HUDEP-2 (cell line): ENCODE results near the gene BACH2.
A peak's percentile ranks its signal among the peaks of the same experiment; 100 is the strongest.
"Not testable (repeated sequence)": the region's sequence is repeated elsewhere in the genome, so short reads cannot be mapped to it uniquely, and the experiment has no call there.

Source experiments
- DNase-seq, 76 experiments: peaks; one replicate each; lab custom pipeline; 2025; ENCODE audit not compliant: unreplicated experiment in 76 of 76; lab: John Stamatoyannopoulos, UW

Gene BACH2

DNA sequence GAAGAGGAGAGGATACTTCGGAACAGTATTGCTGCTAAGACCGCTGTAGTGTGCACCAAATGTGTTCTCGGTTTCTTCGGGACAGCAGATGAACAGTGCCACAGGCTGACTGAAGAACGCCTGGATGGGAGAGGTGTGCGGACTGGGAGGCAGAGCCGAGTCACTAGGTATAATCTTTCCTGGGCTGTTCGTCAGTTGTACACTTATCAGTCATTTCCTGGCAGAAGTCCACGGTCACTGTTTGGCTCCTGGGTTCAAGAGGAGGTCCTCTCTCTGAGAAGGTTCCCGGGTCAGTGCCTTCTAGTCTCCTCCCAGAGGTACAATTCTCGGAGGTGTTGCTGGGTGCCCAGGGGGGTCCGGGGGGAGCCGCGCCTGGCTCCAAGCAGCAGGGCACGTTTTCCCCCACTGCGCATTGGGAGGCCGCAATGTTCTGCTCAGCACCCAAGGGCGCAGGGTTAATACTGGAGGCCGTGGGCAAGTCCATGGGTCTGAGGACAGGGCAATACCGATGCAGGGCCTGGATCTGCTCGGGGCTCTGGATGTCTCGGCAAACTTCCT, 364.3 kb downstream of the BACH2 start:
- peak in 4 of 76 experiments; percentile 6 to 19 (median 8) for DNase-seq

DNA sequence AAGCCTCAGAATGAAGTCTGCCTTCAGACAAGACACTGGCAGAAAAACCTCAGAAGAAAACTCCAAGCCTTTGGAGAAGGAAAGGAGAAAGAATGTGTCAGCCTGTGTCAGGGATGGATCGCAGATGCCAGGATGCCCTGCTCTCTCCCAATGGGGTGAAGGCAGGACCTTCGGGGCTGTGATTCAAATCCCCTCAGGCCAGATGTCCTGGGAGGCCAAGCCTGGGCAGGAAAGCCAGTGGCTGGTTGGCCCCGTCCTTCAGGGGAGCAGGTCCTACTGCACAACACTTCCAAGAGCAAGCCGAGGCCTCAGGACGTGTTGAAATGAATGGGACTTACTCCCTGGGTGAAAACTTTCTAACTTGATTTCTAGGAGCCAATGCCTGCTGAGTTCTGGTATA, 365.9 kb downstream of the BACH2 start:
- DNase-seq: no peak

DNA sequence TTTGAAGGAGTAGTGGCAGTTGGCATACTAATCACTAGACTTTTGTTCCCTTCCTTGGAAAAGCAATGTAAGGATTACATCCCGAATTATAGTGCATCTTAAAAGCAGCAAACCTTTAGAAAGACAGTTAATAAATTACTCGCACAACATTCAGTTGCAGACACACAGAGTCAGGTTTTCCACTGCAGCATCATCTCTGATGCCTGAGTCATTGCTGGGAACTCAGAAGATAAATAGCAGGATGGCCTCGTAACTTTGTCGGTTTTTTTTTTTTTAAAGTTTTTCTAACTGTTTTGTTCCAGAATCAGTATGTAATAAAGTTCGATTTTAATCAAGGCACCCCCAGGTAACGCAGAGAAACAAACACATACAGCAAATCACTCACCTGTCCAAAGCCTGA, 368.0 kb downstream of the BACH2 start:
- no peak for DNase-seq

DNA sequence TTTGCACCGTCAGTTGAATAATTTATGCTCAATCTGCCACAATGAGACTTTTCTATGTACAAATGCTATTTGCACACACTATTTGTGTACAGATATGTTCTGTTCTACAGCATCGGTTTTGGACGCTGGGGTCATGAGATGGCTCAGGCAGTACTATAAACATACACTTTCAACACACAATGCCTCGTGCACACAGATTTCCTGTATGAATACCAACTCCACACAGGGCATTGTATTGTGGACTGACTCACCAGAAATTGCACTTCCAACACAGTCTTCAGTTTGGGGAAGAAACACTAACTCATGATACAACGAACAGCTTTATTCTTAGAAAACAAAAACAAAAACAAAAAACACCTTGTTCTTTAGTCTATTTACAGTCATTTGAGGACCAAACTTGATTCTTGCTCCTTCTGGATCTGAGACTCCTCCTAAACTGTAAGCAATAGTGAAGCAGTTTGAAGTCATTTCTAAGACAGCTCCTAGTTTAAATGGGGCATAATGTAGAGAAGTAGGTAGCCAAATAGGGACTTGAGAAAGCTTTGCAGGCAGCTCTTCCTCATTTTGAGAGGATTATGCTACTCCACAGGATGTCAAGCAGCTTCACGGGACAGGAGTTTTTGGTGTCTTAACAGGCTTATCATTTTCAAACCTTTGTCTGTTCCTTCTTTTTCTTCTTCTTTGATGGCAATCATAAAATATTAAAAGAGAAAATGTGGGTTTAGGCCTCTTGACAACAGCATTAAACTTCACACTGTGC, 368.7 kb downstream of the BACH2 start:
- DNase-seq: peak in 1 of 76 experiments; percentile 5

DNA sequence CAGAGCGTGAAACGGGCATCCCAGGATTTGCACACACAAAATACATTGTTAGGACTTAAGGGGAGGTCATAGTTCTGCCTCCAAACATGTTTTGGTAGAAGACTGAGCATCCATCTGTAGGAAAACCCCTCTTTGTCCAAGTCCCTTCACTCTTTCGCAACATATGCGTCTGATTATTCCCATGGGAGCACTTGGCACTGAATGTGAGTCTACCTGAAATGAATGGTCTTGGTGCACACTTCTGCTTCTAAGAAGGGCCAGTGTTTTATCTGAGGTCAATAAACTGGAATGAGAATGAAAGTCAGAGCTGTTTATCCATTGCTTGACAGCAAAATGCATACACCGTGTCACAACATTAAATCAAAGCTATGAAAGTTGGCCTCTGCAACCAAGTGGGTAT, 369.4 kb downstream of the BACH2 start:
- no peak for DNase-seq

DNA sequence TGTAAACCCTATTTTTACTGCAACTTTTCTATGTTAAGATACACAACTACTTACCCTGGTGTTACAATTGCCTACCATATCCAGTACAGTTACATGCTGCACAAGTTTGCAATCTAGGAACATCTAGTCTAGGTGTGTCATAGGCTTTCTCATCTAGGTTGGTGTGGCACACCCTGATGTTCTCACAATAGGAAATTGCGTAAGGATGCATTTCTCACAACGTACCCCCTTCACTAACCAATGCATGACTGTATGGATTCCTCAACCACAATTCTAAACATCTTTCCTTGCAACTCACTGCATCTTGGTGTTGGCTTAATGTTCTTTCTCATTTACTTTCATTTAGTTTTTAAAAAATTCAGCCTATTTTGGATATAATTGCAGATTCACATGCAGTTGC, 370.8 kb downstream of the BACH2 start:
- no peak for DNase-seq

DNA sequence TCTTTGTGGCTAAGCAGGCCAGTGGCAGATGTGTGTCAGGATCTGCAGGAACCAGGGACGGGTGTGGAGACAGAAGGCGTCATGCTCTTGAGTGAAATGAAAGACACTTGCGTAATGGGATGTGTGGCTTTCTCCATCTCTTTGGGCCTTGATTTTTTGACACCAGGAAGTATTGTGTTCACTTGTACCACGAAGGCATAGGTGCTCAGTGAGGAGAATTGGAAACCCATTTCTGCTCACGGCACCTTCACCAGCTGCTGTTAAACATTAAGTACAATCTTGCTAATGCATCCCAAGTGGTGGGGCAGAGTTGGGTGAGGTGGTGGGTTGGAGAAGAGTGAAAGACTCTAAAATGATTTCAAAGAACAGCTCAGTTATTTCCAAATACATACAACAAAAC, 372.4 kb downstream of the BACH2 start:
- DNase-seq: no peak

DNA sequence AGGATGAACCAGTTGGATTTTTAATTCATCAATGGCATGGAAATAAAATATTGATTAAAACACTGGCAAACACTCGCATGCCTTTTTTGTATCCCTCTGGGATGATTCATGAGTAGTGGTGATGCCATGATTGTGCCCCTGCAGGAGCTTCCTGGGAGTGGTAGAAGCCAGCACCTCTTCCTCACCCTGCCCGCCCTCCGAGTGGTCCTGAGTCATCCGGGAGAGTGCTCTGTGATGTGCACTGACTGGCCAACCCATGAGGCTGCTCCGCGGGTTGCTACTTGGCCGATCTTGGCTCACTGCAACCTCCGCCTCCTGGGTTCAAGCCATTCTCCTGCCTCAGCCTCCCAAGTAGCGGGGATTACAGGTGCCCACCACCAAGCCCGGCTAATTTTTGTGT, 375.0 kb downstream of the BACH2 start:
- no peak for DNase-seq

DNA sequence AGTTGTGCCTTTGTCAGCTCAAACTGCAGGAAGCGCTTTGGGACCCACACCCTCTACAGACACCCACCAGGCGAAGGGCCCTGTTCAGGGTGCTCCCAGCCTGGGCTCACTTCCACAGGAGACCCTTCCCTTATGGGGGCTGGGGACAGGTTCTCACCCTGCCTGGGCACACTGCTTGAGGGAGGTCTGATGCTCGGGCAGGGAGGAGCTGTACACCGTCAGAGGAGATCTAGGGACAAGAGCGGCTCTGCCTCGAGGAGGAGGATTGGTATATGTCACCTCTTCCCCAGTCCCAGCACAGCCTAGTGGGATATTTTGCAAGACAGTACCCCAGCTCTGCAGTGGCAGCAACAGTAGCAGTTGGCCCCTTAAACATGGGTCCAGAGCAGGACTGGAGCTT, 375.4 kb downstream of the BACH2 start:
- DNase-seq: no peak

DNA sequence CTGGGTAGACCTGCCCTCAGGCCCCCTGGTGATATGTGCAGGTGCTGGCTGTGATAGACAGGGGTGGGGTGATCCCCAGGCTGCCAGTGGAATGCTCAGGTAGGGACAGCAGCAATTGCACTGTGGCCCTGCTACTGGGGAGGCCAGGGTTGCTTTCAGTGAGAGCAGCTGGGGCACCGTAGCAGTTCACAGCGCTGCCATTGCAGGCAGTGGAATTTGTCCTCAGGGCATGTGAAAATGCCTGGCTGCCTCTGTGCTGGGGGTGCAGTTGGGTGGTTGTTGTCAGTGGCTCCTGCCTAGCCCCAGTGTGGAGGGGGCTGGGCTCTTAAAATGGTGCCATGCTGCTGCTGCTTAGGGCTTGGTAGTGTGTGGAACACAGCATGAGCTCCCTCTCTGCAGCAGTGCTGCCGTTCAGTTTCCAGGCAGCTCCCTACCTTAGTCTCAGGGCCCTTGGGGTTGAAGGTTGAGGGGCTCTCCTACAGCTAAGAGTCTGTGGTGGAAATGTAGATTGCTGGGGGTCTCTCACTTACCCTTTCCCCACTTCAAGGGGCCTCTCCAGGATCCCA, 378.8 kb downstream of the BACH2 start:
- no peak for DNase-seq

DNA sequence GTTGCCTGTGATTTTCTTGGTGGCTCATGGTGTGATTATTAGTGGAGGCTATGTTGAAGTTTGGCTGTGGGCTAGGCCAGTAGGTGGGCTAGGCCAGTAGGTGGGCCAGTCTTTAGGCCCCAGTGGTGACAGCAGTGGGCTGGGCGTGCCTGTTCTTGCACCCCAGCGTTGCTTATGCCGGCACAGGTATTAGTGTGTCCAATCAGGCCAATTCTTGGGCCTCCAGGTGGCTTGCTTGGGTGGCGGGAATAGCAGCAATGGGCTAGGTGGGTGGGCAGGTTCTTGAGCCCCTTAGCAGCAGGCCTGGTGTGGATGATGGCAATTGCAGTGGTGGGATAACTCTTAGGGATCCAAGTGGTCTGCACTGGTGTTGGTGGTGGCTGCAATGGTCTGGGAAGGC, 379.4 kb downstream of the BACH2 start:
- DNase-seq: no peak

DNA sequence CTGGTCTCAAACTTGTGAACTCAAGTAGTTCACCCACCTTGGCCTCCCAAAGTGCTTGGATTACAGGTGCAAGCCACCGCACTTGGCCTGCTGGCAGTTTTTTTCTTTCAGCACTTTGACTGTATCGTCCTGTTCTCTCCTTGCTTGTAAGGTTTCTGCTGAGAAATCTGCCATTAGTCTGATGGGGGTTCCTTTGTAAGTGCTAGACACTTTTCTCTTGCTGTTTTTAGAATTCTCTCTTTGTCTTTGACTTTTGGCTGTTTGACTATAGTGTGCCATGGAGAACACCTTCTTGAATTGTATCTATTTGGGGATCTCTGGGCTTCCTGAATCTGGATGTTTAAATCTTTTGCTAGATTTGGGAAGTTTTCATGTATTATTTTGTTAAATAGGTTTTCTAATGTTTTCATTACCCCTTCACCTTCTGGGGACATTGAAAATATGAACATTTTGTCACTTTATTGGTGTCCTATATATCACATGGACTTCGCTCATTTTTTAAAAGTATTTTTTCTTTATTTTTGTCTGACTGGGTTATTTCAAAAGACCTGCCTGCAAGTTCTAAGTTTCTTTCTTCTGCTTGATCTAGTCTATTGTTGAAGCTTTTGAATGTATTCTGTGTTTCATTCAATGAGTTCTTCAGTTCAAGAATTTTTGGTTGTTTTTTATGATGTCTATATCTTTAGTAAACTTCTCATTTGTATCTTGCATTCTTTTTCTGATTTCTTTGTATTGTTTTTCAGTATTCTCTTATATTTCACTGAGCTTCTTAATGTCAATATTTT, 380.3 kb downstream of the BACH2 start:
- DNase-seq: no peak

DNA sequence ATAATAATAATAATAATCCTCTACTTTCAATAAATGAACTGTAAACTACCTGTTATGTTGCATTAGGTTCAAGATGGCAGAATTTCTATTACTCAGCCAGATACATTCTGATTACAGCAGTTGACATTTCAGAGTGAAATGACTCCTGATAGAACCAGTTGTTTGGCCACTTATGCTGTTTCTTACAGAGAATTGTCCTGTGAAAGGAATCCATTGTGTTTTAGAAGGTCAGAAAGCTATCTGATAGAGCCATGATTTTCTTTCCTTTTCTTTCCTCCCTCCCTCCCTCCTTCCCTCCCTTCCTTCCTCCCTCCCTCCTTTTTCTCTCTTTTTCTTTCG, 385.8 kb downstream of the BACH2 start:
- no peak for DNase-seq

DNA sequence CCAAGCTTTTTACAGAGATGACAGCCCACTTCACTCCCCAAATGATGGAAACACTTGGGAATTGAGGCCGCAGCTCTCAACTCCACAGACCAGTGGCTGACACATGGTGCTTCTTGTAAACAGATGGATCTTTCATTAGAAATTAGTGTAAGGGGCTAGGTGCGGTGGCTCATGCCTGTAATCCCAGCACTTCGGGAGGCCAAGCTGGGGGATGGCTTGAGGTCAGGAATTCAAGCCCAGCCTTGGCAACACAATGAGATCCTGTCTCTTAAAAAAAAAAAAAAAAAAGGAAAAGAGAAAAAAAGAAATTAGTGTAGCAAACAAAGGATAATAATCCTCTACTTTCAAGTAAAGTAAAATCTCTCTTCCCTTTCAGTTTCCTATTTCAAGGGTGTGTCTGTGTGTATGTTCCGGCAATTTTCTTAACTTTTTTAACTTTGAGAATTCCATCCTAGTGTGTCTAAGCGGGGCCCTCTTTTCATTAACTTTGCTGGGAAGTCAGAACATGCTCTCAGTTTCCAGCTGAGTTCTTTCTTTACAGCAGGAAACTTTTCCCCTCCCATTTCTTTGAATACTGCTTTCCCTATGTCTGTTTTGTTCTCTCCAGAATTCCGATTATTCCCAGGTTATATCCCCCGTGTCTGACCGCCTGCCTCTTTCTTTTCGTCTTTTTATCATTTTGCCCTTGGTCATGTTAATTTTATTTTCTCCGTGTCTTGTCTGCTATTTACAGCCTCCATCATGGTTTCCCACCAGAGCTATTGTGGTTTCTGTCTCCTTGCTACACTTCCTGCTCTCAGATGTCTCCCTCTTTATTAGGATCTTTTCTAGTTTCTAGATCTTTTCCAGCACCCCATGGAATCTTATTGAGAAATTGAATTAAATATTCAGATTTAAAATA, 386.4 kb downstream of the BACH2 start:
- not testable (repeated sequence) for DNase-seq

DNA sequence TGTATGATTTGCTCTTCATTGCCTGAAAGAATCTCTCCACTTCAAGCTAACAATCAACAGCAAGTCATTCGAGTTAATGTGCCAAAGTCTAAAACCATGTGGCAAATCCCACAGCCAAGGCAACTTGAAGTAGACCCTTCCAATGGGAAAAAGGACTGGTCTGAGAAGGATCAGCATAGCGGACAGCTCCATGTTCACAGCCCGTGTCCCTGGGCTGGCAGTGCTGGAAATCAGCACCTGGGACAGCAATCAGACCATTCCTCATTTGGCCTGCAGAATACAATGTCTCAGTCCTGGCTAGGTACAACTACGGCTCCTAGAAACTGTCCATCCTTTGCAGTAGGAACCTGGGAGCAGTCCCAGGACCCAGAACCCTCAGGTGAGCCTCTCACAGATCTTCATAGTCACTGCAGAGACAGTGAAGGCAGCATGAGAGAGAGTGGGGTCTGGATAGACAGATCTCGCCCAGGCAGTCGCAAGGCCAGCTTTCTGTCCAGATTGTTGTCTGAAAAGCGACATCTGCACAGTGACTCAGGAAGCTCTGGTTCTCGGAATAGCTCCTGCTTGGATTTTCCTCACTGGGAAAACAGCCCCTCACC, 401.3 kb downstream of the BACH2 start:
- DNase-seq: peak in 22 of 76 experiments; percentile 5 to 41 (median 20)

DNA sequence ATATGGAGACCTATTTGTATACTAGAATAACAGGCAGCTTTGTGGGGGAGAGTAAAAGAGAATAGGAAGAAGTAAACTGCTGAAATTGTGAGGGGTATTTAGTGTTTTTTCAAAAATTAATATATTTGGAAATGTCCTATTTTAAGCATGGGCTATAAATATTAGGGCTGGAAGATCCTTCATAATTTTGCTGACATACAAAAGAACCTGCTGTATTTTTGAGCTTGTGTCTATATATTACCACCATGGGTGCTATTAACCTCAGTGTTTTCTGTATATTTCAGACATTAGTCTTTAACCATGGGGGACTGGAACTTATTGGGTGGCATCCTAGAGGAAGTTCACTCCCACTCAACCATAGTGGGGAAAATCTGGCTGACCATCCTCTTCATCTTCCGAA, 402.5 kb downstream of the BACH2 start, which contains the start of gene GJA10:
Gene GJA10, plus strand, starts transcription at position 301 of the 400 bp plus-strand sequence. Its CDS starts 0 bp downstream, at position 301.
- no peak for DNase-seq

DNA sequence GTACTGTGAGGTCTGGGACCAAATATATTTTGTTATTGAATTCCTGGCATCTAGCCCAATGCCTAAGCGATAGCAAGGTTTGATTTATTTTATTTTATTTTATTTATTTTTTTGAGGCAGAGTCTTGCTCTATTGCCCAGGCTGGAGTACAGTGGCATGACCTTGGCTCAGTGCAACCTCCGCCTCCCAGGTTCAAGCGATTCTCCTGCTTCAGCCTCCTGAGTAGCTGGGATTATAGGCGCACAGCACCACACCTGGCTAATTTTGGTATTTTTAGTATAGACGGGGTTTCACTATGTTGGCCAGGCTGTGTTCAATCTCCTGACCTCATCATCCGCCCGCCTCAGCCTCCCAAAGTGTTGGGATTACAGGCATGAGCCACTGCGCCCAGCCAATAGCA, 404.1 kb downstream of the BACH2 start:
- peak in 3 of 76 experiments; percentile 7 to 18 (median 13) for DNase-seq

DNA sequence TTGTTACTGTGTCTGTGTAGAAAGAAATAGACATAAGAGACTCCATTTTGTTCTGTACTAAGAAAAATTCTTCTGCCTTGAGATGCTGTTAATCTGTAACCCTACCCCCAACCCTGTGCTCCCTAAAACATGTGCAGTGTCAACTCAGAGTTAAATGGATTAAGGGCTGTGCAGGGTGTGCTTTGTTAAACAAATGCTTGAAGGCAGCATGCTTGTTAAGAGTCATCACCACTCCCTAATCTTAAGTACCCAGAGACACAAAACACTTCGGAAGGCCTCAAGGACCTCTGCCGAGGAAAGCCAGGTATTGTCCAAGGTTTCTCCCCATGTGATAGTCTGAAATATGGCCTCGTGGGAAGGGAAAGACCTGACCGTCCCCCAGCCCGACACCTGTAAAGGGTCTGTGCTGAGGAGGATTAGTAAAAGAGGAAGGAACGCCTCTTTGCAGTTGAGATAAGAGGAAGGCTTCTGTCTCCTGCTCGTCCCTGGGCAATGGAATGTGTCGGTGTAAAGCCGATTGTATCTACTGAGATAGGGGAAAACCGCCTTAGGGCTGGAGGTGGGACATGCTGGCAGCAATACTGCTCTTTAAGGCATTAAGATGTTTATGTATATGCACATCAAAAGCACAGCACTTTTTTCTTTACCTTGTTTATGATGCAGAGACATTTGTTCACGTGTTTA, 405.7 kb downstream of the BACH2 start:
- DNase-seq: peak in 1 of 76 experiments; percentile 10

DNA sequence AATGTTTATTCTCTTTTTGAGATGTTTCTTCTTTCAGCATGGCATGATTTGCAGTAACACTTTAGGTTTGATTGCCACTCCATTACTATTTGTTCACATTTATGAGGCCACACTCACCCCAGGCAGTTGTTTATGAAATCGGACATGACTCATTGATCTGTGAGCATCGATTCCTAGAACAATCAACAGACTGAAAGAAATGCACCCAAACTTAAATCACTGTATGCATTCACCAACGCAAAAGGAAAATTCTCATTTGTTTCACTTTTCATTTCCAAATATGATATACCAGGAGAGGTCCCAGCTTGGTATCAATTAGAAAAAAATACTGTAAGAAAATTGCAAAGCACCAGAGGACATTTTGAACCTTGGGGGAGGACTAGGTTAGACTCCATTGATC, 407.8 kb downstream of the BACH2 start:
- no peak for DNase-seq

DNA sequence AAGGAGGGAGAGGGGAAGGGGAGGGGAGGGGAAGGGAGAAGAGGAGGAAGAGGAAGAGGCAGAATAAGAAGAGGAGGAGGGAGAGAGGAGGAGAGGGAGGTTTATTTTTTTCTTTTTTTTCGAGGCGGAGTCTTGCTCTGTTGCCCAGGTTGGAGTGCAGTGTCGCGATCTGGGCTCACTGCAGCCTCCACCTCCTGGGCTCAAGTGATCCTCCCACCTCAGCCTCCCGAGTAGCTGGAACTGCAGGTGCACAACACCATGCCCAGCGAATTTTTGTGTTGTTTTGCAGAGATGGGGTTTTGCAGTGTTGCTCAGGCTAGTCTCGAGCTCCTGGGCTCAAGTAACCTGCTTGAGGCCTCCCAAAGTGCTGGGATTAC, 408.5 kb downstream of the BACH2 start:
- no peak for DNase-seq
